ENCODE results near the gene UCP2.
"Not testable (repeated sequence)": the region's sequence is repeated elsewhere in the genome, so short reads cannot be mapped to it uniquely, and the experiment has no call there.

The UCP2 gene

GRCh38 chr11:73944085-73944484 lies 38.6 kb downstream of the UCP2 start:
- DNase-seq (ENCODE audit: low read depth): no peak

- no peak for DNase-seq (ENCODE audit: low read depth)
Observed at GRCh38 chr11:73942010-73942409, 40.6 kb downstream of the UCP2 start.

- no peak for DNase-seq (ENCODE audit: low read depth)
Observed at GRCh38 chr11:73940801-73941570, 41.7 kb downstream of the UCP2 start.

- DNase-seq (ENCODE audit: low read depth): no peak
Observed at GRCh38 chr11:73939096-73939495, 43.5 kb downstream of the UCP2 start.

- DNase-seq (ENCODE audit: low read depth): not testable (repeated sequence)
Observed at GRCh38 chr11:73936047-73936446, 46.6 kb downstream of the UCP2 start.

- DNase-seq (ENCODE audit: low read depth): no peak
Observed at GRCh38 chr11:73932781-73933180, 49.9 kb downstream of the UCP2 start.

GRCh38 chr11:73931951-73932350 lies 50.7 kb downstream of the UCP2 start:
- DNase-seq (ENCODE audit: low read depth): no peak

- no peak for DNase-seq (ENCODE audit: low read depth)
Observed at GRCh38 chr11:73931039-73931645, 51.5 kb downstream of the UCP2 start.

GRCh38 chr11:73929388-73929787 lies 53.3 kb downstream of the UCP2 start:
- DNase-seq (ENCODE audit: low read depth): no peak

Measured in activated T-cell treated with anti-CD3 and anti-CD28 coated beads for 48 hours (primary cell).